BE2C (cell line): ENCODE measurements around the gene CILP.
"Not testable (repeated sequence)": the region's sequence is repeated elsewhere in the genome, so short reads cannot be mapped to it uniquely, and the experiment has no call there.

Experiments
- DNase-seq: peaks from one replicate; pipeline ENCODE4 v3.0.0-alpha.2; 2020
- H3K27me3 ChIP-seq: fragments of 250-450 bp; sonication (Bioruptor Pico); 2 replicates; pipeline ENCODE4 v1.5.1; 2020; ENCODE audit warnings: mild to moderate bottlenecking
- H3K36me3 ChIP-seq: fragments of 250-450 bp; sonication (Bioruptor Pico); 2 replicates; pipeline ENCODE4 v1.5.1; 2020; ENCODE audit warnings: mild to moderate bottlenecking
- H3K4me1 ChIP-seq: fragments of 250-450 bp; sonication (Bioruptor Pico); 2 replicates; pipeline ENCODE4 v1.5.1; 2020
- H3K4me3 ChIP-seq: 2 replicates; pipeline ENCODE4 v1.5.1; 2011; ENCODE audit warnings: low read depth, low read length
- H3K9me3 ChIP-seq: fragments of 250-450 bp; sonication (Bioruptor Pico); 2 replicates; pipeline ENCODE4 v1.5.1; 2020
- CTCF ChIP-seq: IDR thresholded peaks from 2 replicates; pipeline ENCODE4 v1.5.1; 2012; ENCODE audit warnings: mild to moderate bottlenecking, low read depth, low read length

The CILP gene

GRCh38 chr15:65231306-65231705, 20.0 kb upstream of the CILP start:
- Histone ChIP-seq H3K4me1 (no peaks in the 10 kb centered on the region), H3K4me3 (no peak overlapping the region), H3K36me3 (no peaks in the 10 kb centered on the region), H3K27me3 (no peaks in the 10 kb centered on the region), H3K9me3 (no peaks in the 10 kb centered on the region)
- DNase-seq: no peak
- TF ChIP-seq CTCF: no peak

GRCh38 chr15:65226901-65227300, 15.6 kb upstream of the CILP start:
- H3K4me1 ChIP-seq, H3K36me3 ChIP-seq, H3K4me3 ChIP-seq, H3K9me3 ChIP-seq, H3K27me3 ChIP-seq, DNase-seq: not testable (repeated sequence)

GRCh38 chr15:65226221-65226620, 14.9 kb upstream of the CILP start:
- no peaks in the 10 kb centered on the region for H3K9me3 ChIP-seq
- DNase-seq: no peak
- TF ChIP-seq CTCF: no peak
- no peaks in the 10 kb centered on the region for H3K4me1 ChIP-seq
- no peak overlapping the region for H3K4me3 ChIP-seq
- H3K36me3 ChIP-seq: no peaks in the 10 kb centered on the region
- no peaks in the 10 kb centered on the region for H3K27me3 ChIP-seq

DNA sequence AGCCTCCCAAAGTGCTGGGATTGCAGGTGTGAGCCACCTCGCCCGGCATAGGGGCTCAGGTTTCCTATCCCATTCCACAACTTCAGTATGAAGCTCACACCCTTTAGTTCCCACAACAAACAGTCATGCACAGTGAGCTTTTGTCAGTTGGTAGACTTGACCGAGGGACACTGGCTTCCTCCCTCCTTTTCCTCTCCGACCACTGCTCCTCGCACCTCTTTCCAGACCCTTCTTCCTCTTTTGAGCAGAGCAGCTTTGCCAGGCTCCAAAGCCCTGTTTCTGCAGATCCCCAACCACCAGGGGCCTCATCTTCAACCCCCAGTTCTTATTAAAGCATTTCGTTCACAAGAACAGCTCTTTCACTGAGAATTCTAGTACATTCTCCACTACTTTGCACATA, 12.7 kb upstream of the CILP start:
- TF ChIP-seq CTCF: no peak
- no peaks in the 10 kb centered on the region for H3K27me3 ChIP-seq
- DNase-seq: no peak
- no peaks in the 10 kb centered on the region for H3K4me1 ChIP-seq
- H3K36me3 ChIP-seq: no peaks in the 10 kb centered on the region
- no peak overlapping the region for H3K4me3 ChIP-seq
- H3K9me3 ChIP-seq: no peaks in the 10 kb centered on the region

DNA sequence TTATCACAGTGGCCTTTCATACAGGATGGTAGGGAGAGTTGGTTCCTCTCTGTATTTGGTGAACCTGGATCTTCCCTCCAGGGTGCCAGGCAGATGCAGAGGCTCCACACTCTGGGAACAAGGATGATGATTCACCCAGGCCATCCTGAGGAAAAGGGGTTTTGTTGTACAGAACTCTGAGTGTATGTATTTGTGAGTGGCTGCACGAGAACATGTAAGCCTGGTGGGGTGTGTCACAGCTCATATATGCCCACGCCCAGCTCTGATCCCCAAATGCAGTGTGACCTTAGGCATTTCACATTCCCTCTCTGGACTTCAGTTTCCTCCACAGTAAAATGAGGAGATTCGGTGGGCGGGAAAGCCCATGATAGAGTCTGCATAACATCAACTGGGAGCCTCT, 11.6 kb upstream of the CILP start:
- no peak for DNase-seq
- no peak overlapping the region for H3K4me3 ChIP-seq
- H3K36me3 ChIP-seq: no peaks in the 10 kb centered on the region
- no peaks in the 10 kb centered on the region for H3K4me1 ChIP-seq
- TF ChIP-seq CTCF: no peak
- no peaks in the 10 kb centered on the region for H3K9me3 ChIP-seq
- no peaks in the 10 kb centered on the region for H3K27me3 ChIP-seq

GRCh38 chr15:65221697-65222096, 10.4 kb upstream of the CILP start:
- no peak for DNase-seq
- H3K4me3 ChIP-seq: no peak overlapping the region
- no peaks in the 10 kb centered on the region for H3K36me3 ChIP-seq
- no peak for TF ChIP-seq CTCF
- no peaks in the 10 kb centered on the region for H3K4me1 ChIP-seq
- H3K27me3 ChIP-seq: no peaks in the 10 kb centered on the region
- H3K9me3 ChIP-seq: no peaks in the 10 kb centered on the region

GRCh38 chr15:65219137-65219536, 7.9 kb upstream of the CILP start:
- Histone ChIP-seq H3K9me3 (no peaks in the 10 kb centered on the region), H3K4me1 (no peaks in the 10 kb centered on the region), H3K27me3 (no peaks in the 10 kb centered on the region), H3K4me3 (no peak overlapping the region), H3K36me3 (no peaks in the 10 kb centered on the region)
- no peak for DNase-seq
- TF ChIP-seq CTCF: no peak
